Activated CD8-positive, alpha-beta memory T cell treated with anti-CD3 and anti-CD28 coated beads, Interleukin-2, amount 50 U/mL, for 24 hours (primary cell): Measurements from ENCODE around the gene ALG12.

Experiments used
- DNase-seq: peaks from one replicate; pipeline ENCODE4 v3.0.0-alpha.2; 2020; ENCODE audit errors: extremely low read depth

Gene ALG12

DNA sequence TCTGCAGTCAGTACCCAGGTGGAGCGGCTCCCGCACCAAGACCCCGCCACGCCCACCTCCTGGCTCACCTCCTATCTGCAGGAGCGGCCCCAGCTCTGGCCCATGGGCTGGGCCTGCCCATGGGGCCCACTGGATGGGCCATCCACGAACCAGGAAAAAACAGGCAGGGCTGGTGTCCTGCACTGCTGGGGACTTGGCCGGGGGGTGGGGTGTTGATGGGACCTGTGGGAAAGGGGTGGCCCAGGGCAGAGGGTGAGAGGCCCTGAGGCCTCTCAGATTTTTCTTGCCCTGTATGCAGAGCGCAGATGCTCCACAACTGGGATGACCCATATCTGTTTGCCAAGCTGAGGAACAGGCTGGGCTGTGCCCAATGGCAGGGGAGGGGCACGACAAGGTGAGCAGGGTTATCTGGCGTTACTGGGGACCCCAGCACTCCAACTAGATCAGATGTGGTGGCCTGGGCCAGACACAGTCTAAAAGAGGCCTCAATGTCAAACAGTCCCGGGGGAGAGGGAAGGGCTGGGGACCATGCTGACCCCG, 39.7 kb upstream of the ALG12 start:
- DNase-seq: no peak

DNA sequence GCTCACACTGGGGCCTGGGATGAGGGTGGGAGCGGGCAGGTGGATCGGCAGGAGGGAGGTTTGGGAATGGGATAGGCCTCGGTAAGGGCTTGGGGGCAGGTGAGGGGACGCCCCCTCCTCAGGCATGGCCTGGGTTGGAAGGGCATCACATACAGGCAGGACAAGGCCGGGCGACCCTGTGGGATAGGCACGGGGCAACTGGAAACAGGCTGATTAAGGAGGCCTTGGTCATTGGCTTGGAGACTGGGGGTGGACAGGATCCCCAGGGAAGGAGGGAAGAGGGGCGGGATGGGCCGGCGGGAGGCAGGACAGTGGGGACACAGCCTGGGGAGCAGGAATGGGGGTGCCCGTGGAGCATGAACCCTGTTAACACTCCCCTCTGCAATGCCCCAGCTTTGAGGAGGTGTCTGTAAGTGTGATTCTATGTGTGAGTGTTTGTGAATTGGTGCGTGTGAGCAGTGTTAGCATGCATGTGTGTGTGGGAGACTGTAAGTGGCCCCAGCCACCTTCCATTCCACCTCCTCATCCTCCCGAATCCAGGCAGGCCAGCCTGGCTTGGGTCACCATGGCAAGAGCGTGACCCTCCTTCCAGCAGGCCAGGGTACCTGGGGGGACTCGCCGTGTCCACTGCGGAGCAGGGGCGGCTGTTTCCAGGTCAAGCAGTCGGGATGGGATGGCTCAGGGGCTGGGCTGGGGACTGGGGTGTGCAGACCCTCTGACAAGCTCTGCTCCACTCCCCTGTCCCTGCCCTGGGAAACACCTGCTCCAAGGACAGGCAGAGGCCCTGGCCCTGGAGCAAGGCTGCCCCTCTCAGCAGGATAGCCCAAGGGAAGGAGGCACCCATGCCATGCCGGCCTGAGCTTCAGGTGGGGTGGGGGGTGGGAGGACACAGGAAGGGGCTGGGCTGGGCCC, 38.9 kb upstream of the ALG12 start:
- DNase-seq: no peak

DNA sequence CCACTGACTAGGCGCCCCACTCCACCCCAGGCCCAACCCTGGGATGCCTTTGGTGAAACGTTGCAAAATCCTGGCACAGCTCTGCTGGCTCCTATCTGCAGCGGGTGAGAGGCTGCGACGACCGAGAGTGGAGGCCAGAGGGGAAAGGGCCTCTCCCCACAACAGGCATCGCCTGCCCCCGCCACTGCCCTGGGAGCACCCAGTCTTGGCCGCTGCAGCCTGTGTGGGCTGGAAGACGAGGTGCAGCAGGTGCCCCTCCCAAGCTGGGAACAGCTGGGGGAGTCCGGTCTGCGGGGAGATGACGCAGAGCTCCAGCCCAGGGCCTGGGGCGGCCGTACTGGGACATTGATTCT, 38.2 kb upstream of the ALG12 start:
- no peak for DNase-seq

DNA sequence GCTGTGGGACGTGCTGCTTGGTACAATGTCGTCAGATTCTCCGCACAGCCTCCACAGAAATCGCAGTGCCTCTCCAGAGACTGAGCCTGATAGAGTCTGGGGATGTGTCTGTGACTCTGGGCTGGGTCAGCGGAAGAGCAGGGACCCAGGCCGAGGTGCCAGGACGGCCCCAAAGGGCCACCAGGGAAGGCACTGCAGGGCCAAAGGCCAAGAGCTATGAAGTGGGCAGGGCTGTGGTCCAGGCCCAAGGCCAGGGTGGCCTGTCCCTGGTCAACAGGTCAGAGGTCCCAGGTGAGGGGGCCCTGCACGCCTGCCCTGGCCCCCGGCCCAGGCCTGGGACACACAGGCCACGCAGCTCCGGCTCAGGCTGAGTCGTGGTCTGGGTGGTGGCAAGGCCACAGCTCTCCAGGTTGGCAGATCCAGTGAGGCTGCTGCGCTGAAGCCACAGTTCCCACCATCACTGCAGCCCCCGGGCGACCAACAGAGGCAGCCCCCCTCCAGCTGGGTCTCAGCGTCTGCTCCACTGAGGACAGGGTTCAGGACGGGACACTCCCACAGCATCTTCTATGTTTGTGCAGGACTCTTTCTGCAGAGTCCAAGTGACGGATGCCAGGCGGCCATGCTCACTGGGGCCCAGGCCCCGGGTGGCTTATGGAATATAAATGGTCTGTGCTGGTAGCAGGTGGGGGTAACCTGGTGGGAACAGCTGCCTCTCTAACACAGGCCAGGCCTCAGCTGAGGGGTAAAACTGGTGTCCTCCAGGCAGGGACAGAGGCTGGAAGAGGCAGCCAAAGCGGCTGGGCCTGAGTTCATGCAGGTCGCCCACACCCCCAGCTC, 37.6 kb upstream of the ALG12 start:
- DNase-seq: no peak

DNA sequence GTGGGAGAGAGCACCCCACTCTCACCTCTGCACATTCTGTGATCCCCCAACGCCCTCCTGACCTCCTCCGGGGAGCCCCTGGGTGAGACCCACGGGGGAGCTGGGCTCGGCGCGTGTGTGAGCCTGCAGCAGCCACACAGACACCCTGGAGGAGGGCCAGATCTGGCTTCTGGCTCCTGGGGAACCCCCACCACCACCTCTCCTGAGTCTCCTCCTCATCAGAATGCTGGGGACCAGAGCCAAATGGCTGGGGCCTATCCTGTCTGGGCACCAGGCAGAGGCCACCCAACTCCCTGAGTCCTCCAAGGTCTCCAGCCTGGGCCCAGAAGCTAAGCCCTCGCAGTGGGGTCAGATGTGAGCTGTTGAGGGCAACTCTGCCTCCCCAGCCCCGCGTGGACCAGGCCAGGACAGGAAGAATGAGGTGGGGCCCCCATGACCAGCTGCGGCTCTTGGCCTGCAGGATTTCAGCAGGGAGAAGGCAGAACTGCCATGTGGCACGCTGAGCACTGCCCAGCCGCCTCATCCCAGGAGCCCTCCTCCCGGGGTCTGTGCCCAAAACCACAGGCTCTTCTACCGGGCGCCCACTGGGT, 36.8 kb upstream of the ALG12 start:
- DNase-seq: no peak

DNA sequence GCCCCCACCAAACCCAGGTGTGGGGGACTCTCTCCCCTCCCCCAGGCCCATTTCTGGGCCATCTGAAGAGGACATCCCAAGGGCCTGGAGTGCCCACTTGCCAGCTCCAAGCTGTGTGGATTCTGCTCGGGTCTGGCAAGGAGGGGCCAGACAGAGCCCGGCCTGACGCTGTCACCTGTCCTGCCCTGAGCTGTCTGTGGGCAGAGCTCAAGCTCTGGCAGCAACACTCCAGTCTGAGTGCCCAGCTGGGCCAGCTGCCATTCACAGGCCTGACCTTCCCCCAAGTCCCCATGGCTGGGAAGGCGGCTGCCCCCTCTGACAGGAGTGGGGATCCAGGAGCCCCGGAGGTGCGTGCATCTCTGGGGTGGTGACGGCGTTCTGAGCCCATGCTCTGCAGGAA, 36.1 kb upstream of the ALG12 start:
- DNase-seq: no peak

DNA sequence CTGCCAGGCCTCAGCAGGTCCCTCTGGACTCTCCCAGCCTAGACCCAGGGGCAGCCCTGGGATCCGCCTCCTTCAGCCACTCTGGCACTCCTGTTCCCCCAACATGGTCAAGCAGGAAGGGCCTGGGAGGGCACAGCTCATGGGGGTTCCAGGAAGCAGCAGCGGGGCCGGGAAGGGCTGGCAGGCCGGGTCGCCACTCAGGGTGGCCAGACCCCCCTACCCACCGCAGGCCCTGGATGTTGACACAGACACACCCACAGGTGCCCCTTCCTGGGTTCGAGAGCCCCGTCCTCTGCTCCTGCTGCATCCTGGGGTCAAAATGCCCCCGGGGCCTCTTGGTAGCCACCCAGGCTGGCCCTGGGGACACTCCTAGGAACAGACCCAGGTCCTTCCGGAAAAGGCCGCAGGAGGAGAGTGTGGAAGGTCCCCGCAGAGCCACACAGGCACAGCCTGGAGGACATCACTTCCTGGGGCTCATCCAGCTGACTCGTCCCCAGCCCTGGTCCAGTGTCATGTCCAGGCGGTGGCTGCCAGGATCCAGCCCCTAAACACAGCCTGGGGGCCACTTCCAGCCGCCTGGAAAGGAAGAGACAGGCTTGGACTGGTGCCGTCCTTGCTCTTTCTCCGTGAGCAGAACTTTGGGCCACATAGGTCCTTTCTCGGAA, 35.6 kb upstream of the ALG12 start:
- DNase-seq: no peak

DNA sequence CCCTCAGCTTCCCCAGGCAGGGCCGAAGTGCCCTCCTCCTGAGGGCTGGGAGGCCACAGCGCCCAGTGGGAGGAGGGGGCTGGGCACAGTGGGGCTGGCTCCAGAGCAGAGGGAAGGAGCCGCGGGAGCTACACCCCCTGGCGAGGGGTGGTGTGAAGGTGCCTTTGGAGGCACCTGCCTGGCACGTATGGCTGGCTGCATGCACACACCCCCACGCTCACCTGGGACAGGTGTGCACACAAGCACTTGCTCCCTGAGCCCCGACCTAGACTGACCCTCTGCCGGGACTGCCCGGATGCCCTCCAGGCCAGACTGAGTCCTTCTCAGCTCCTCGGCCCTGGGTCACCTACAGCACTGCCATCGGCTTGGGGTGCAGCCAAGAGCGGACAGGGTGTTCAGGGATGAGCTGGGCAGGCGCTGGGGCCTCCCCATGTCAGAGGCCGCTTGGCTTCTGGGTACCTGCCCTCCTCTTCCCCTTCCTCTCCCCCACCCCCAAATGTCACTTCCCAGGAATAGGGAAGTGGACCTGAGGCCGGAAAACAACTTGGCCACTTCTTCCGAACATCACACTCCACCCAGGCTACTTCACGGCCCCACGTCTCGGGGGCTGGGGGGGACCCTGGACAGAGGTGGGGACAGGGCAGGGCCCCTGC, 34.9 kb upstream of the ALG12 start:
- no peak for DNase-seq

DNA sequence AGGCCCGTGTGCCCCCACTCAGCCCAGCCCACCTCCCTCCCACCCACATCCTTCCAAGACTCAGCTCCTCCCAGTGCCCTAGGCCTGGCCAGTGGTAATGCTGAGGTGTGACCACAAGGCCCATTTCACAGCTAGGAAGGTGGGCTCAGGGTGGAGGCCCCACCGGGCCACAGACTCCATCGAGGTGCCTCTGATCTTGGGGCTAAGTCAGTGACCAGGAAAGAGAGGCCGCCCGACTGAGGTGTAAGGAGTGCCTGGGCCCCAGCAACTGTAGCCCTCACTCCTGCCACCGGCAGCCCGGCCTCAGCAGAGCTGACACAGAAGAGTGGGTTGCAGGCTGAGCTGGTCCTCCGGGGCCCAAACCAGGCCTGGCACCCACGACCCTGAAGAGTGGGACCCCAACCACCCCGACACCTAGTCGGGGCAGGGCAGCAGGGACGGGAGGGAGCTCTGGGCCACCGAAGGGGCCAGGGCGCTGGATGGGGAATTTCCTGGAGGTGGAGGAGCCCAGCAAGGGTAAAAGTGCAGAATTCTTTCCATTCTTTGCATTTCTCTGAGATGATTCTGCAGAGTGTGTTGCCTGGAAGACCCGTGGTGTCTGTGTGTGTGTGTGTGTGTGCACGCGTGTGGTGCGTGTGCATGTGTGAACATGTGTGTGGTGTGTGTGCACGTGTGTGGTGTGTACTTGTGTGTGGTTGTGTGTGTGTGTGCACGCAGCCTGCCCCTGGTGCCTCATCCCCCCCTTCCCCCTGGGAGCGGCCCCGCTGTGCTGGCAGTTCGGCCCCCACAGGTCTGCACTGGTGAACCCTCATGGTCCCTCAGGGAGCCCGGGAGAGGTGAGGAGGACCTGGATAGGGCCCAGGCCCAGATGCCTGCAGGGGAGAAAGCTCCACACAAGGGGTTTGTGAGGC, 34.0 kb upstream of the ALG12 start:
- no peak for DNase-seq

DNA sequence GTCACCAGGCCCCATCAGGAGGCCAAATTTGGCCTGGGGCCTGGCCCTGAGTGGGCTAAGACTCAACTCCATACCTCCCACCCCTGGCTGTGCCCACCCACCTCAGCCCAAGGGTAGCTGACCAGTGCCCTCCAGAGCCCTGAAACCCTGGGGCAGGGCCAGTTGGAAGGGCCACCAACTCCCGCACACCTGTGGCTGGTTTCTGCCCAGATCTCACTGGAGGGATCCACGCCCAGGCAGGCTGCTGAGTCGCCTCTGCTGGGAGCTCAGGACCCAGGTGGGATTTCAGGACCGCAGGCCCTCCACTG, 33.4 kb upstream of the ALG12 start:
- DNase-seq: no peak

DNA sequence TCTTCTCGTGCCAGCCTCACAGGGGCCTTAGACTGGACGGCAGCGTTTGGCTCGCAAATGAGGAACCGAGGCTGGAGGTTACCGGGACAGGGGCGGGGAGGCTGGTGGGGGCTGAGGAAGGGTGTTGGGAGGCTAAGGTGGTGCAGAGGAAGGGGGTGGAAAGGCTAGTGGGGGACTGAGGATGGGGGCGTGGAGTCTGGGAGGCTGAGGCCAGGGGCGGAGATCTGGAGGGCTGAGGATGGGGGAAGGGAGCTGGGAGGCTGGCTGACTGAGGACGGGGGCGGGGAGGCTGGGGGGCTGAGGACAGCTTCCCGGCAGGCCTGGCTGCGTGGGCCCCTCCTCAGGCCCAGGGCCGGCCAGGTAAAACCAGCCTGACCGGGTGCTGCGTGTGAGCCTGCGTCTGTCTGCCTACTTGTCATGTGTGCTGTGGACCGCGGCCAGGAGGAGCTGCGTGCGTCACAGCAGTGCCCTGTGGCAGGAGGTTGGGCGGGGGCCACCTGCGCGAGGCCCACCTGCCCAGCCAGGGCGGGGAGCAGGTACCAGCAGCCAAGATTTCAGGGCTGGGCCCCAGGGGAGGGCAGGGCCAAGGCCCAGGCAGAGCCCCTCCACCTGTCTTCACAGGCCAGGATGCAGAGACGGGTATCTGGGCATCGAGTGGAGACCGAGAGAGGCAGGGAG, 32.9 kb upstream of the ALG12 start:
- DNase-seq: no peak

DNA sequence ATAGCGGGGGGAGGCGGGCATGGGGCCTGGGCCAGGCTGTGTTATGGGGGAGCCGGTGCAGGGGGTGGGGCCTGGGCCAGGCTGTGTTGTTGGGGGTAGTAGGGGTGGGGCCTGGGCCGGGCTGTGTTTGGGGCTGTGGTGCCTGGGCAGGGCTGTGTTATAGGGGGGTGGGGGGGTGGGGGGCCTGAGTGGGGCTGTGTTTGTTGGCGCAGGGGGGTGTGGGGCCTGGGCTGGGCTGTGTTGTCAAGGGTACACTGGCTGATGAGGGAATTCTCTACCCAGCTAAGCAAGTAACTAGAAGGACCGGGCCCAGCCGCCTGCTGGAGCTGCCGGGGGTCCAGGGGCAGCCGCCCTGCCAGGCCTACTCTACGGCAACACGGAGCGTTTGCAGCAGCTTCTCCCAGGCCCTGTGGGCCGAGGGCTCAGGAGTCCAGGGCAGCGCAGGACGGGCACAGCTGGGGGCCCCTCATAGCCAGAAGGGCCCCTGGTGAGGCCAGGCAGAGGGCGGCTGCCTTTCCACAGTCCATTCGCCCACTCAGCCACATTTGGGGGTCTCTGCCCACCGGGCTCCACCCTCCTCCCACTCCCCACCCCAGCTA, 32.3 kb upstream of the ALG12 start:
- no peak for DNase-seq

DNA sequence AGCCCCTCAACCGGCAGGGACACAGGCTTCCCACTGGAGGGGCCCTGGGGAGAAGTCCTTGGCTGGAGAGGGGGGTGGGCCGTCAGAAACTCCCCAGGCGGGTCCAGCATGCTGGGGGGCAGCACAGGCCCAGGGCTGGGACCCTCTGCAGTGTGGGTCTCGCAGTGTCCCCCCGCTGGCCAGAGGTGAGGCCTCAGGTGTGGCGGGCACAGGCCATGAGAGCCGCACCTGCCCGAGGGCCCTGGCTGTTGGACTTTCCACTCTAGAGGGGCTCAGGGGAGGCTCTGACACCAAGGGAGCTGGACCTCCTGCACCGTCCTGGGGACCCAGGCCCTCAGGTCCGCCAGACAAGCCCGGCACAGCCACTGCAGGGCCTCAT, 31.7 kb upstream of the ALG12 start:
- DNase-seq: no peak

DNA sequence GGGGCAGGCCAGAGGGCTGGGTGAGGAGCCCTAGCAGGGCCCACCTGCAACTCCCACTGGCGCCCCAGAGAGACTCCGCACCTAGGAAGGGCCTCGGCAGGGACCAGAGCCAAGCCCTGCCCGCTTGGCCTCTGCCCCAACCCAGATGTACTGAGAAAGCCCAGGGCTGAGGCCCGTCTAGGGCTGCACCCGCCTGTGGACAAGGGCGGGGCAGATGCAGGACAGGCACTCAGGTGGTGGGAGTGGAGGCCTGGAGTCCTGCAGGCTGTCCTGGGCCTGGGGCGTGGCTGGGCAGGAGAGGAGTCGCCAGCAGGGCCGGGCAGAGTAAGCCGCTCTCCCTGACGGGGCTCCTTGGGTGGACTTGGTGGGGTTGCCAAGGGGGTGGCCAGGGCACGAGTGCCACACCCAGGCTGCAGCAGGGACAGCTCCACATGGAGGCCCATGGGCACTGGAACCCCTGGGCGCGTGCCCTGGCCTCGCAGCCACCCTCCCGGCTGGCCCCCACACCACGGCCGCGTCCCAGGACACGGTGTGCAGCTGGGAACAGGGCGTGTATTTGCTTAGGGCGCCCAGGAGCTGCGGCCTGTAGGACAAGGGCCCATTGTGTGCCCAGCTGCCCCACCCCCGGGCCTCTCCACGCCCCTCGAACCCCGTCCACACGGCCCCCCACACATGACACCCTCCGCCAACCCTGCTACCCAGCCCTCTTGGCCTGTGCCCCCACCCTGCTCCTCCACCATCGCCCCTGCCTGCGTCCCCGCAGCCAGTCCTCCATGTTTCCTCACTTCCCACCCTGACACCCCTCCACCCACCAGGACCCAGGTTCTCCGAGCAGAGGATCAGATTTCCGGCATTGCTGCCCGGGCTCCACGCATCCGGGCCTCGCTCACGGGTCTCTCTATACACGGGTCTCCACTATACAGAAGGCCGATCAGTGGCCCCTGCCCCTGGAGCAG, 31.0 kb upstream of the ALG12 start:
- no peak for DNase-seq

DNA sequence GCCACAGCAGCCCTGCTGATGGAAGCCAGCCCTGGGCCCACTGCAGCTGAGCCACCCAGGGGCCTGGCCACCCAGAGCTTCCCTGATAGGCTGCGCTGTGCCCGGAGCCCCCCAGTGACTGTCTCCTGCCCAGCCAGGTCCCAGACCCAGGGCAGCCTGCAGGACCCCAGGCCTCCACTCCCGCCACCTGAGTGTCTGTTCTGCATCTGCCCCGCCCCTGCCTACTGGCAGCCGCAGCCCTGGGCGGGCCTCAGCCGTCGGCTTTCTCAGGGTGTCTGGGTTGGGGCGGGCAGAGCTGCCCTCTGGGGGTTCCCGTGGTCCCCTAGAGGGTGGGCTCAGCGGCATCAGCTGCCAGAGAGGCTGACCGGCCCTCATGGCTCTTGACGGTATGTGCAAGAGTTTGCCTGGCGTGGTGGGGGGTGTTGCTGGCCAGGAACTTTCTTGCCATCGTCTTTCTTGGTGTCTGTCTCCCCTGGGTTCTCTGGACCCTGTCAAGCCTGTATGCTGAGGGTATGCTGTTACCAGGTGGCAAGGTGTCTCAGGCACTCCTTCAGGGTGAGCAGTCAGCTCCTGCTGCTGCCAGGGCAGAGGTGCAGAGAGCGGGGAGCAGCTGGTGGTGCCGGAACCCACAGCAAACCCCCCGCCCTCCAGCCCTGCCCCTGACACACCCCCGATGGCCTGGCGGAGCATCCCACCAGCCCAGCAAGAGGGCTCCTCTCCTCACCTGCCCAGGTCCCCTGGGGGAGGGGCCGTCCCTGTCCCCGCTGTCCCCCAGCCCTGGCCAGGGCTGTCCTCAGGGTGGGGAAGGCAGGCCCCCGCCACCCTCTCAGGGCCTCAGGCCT, 30.1 kb upstream of the ALG12 start:
- DNase-seq: no peak

DNA sequence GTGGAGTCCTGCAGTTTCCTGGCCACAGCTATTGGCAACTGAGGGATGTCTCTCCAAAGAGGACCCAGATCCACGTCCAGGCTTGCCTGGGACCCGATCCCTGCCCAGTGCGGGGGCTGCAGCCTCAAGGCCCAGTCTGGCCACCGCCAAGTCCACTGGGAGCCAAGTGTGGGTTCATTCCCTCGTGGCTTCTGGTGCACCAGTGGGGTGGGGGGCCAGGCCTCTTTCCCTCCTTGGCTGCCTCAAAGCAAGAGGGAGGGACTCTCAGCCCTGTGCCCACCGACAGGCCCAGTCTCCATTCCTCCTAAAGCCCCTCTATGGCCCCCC, 29.0 kb upstream of the ALG12 start:
- DNase-seq: no peak

DNA sequence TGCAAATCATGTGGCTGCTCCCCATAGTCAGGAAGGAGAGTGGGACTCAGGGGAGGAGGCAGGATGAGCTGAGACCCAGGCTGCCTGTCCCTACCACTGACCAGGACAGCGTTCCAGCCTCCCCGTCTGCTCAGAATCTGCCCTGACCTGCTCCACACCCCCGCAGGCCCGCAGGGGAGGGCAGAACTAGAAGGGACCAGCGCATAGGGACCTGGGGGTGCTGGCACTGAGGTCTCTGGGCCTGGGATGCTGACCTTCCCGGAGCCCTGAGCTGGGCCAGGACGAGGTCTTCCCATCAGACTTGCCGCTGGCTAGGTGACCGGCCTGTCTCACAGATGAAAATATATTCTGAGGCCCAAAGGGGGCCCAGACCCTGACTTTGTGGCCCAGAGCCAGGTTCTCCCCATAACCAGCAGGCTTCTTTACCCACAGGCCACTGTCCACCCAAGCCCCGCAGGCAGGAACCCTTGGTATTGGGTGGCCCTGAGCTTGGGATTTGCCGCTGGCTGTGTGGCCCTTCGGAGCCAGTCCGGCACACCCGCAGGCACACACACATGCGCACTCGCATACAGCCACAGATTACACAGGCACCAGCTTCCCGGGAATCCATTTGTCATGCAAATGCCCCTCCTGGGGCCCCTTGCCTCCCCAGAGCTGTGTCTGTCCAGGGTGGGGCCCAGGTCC, 28.5 kb upstream of the ALG12 start:
- DNase-seq: no peak
